ENCODE data around the gene ADAMTS14.

- TF ChIP-seq ZFX (IDR thresholded peaks at IDR 0.05; ENCODE audit: borderline replicate concordance) = no peak
- TF ChIP-seq CTCF (IDR thresholded peaks at IDR 0.05) = no peak
Observed at GRCh38 chr10:70749756-70750155, 77.5 kb downstream of the ADAMTS14 start.

Data from 22Rv1 (cell line).